GM12865 (cell line): ENCODE data around the gene SGSH.
A peak's percentile ranks its signal among the peaks of the same experiment; 100 is the strongest.

ENCODE experiments used
- DNase-seq: peaks from one replicate; pipeline ENCODE4 v3.0.0; 2010; ENCODE audit warnings: low read depth
- H3K4me3 ChIP-seq: 2 replicates; pipeline ENCODE4 v1.5.1; 2011; ENCODE audit warnings: mild to moderate bottlenecking, low read depth, low read length, control low read depth
- TF ChIP-seq, protein P1 (sequence below): IDR thresholded peaks from 2 replicates; pipeline ENCODE4 v1.5.1; 2011; ENCODE audit warnings: low read length, control low read depth, low read depth, inconsistent platforms; ENCODE audit not compliant: insufficient read depth; ENCODE audit errors: missing control alignments

SGSH gene

DNA sequence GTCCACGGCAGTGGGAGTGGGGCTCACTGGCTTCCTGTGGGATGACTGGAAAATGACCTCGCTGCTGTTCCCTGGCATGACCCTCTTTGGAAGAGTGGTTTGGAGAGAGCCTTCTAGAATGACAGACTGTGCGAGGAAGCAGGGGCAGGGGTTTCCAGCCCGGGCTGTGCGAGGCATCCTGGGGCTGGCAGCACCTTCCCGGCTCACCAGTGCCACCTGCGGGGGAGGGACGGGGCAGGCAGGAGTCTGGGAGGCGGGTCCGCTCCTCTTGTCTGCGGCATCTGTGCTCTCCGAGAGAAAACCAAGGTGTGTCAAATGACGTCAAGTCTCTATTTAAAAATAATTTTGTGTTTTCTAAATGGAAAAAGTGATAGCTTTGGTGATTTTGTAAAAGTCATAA, 32.7 kb upstream of the SGSH start:
- DNase-seq = peak; percentile 83
- TF ChIP-seq, protein P1, sequence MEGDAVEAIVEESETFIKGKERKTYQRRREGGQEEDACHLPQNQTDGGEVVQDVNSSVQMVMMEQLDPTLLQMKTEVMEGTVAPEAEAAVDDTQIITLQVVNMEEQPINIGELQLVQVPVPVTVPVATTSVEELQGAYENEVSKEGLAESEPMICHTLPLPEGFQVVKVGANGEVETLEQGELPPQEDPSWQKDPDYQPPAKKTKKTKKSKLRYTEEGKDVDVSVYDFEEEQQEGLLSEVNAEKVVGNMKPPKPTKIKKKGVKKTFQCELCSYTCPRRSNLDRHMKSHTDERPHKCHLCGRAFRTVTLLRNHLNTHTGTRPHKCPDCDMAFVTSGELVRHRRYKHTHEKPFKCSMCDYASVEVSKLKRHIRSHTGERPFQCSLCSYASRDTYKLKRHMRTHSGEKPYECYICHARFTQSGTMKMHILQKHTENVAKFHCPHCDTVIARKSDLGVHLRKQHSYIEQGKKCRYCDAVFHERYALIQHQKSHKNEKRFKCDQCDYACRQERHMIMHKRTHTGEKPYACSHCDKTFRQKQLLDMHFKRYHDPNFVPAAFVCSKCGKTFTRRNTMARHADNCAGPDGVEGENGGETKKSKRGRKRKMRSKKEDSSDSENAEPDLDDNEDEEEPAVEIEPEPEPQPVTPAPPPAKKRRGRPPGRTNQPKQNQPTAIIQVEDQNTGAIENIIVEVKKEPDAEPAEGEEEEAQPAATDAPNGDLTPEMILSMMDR = peak; percentile 80
- H3K4me3 ChIP-seq = no peak overlapping the region

- DNase-seq = no peak
- H3K4me3 ChIP-seq = no peak overlapping the region
- TF ChIP-seq, protein P1 = no peak
Measured at GRCh38 chr17:80251966-80252365, 31.8 kb upstream of the SGSH start.

DNA sequence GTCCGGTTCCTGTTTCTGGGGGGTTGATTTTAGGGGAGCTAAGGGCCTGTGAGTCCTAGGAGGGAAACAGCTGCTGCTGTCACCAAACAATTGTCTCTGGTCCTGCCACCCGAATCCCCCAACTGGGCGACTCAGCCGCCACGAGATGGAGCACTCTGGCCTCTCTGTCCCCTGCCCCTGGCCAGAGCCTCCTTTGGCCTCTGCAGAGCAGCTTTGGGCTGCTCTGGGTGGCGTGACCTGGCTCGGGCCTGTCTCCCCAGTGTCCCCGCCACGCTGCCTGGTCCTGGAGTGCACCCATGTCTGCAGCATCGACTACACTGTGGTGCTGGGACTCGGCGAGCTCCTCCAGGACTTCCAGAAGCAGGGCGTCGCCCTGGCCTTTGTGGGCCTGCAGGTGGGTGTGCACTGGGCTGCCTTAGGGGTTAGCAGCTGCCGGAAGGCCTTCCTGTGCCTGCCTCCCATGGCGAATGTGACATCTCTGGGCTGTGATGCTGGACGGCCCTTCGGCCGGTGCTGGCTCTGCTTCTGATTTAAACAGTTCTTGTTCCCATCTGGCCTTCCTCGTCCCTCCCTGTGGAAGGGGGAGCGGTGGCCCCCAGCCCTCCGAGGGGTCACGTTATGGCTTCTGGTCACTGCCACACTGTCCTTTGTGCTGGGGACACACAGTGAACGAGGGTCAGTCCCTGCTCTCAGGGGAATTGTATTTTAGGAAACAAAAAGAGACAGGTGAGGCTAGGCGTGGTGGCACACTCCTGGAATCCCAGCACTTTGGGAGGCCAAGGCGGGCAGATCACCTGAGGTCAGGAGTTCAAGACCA, 29.0 kb upstream of the SGSH start:
- H3K4me3 ChIP-seq = no peak overlapping the region
- no peak for DNase-seq
- TF ChIP-seq, protein P1 = no peak

GRCh38 chr17:80248001-80248893, 28.1 kb upstream of the SGSH start:
- TF ChIP-seq, protein P1 = no peak
- no peak for DNase-seq
- H3K4me3 ChIP-seq = no peak overlapping the region

GRCh38 chr17:80247561-80247960, 27.4 kb upstream of the SGSH start:
- no peak for DNase-seq
- TF ChIP-seq, protein P1 = no peak
- no peak overlapping the region for H3K4me3 ChIP-seq

DNA sequence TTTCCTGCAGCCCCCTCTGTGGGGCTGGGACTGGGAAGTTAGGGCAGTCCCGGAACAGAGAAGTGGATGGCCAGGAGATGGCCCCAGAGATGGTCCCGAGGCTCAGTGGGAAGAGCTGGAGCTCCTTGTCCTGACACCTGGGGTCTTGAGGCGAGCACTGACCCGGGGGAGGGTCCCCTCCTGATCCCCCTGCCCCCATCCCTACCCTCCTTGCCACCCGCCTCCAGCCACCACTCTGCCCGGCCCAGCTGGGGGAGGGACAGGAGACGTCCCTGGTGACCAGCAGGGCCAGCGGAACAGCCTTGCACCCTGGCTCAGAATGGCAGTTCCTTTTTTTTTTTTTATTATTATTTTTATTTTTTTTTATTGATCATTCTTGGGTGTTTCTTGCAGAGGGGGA, 26.6 kb upstream of the SGSH start:
- H3K4me3 ChIP-seq = no peak overlapping the region
- DNase-seq = no peak
- TF ChIP-seq, protein P1 = no peak
